ENCODE data around the gene SBF2. TPM values are rescaled to one million over a fixed set of nuclear protein-coding genes. Genes with fewer than 3 reads are reported as not detected.

SBF2 gene
- total RNA-seq, 1 experiment from 2014 or later = 30.2 TPM

- no peaks in the 10 kb centered on the region for H3K27me3 Mint-ChIP-seq (ENCODE audit: low read depth)
- no peak overlapping the region for H3K4me3 Mint-ChIP-seq
- Histone ChIP-seq H3K14ac (ENCODE audit: insufficient read depth, low read length) (no peak overlapping the region), H3K56ac (ENCODE audit: insufficient read length, low read depth, low read length) (no peak overlapping the region), H4K91ac (ENCODE audit: insufficient read length, low read depth, low read length) (no peak overlapping the region), H2BK12ac (ENCODE audit: insufficient read length, low read depth, low read length) (no peak overlapping the region), H4K8ac (replicated peaks; ENCODE audit: insufficient read length, low read depth, low read length) (no peak overlapping the region), H3K4me2 (ENCODE audit: insufficient read depth, insufficient read length, low read length) (no peak overlapping the region), H2BK15ac (ENCODE audit: low read depth, low read length) (no peak overlapping the region), H3T11ph (ENCODE audit: low read length) (no peak overlapping the region), H3K9me3 (ENCODE audit: control insufficient read depth, low read depth, low read length) (no peaks in the 10 kb centered on the region), H3K27ac (ENCODE audit: insufficient read length, low read depth, low read length) (no peak overlapping the region), H3K4ac (ENCODE audit: low read depth, low read length) (no peak overlapping the region), H2BK5ac (ENCODE audit: insufficient read length, low read length) (no peak overlapping the region), H3K23ac (ENCODE audit: insufficient read length, low read depth, low read length) (no peak overlapping the region), H2AK5ac (ENCODE audit: insufficient read length, low read length) (no peak overlapping the region), H2BK120ac (ENCODE audit: low read depth, low read length, poor library complexity, severe bottlenecking) (no peak overlapping the region), H2AFZ (ENCODE audit: low read length) (no peak overlapping the region), H4K20me1 (ENCODE audit: control insufficient read depth, insufficient read depth, insufficient read length) (no peaks in the 10 kb centered on the region), H4K5ac (ENCODE audit: insufficient read length, low read depth, low read length) (no peak overlapping the region), H3K18ac (ENCODE audit: insufficient read length, low read depth, low read length) (no peak overlapping the region), H3K79me1 (ENCODE audit: insufficient read depth, low read depth, low read length, poor library complexity, severe bottlenecking) (no peaks in the 10 kb centered on the region), H3K9ac (ENCODE audit: extremely low read depth, insufficient read length, low read length) (no peak overlapping the region), H3K23me2 (ENCODE audit: insufficient read length, low read depth, low read length, poor library complexity, severe bottlenecking) (no peaks in the 10 kb centered on the region), H2BK20ac (ENCODE audit: low read depth, low read length, poor library complexity, severe bottlenecking) (no peak overlapping the region), H3K27me3 (ENCODE audit: insufficient read depth, low read length) (no peaks in the 10 kb centered on the region), H3K4me1 (ENCODE audit: insufficient read depth, low read length) (peaks cover 12% of the 10 kb centered on the region), H3K79me2 (ENCODE audit: insufficient read depth, low read length) (no peaks in the 10 kb centered on the region)
- no CpG with 5 or more reads among the region's 5 CpGs for WGBS (ENCODE audit: extremely low coverage, insufficient read length, low lambda C conversion rate)
- no peaks in the 10 kb centered on the region for H3K9me3 Mint-ChIP-seq
- no peak for TF ChIP-seq CTCF (conservative IDR thresholded peaks at IDR 0.05)
- H3K27ac Mint-ChIP-seq = no peak overlapping the region; a peak in 1 of 7 replicates
- DNase-seq = no peak
- H3K4me1 Mint-ChIP-seq = peaks cover 35 to 38% of the 10 kb centered on the region in 2 experiments
- H3K36me3 Mint-ChIP-seq (ENCODE audit: insufficient read depth in 1 of 3, low read depth in 3 of 3) = no peaks in the 10 kb centered on the region
These were observed 434.3 kb downstream of the SBF2 start for GRCh38 chr11:9859554-9860305.

Measured in H9 (cell line).